WTC11 (cell line): Measurements from ENCODE around the gene RPS29. TPM values are rescaled to one million over a fixed set of nuclear protein-coding genes. Genes with fewer than 3 reads are reported as not detected.

Experiments
- ATAC-seq: fragments of 200-7000 bp; cut with Tn5 transposase; 2 replicates; pipeline ENCODE4 v1.10.0; 2021; ENCODE audit warnings: mild to moderate bottlenecking, moderate library complexity
- CTCF ChIA-PET: fragments of 300-600 bp; sonication (Branson Sonifier 250); formaldehyde crosslinking; loops from one replicate; lab custom pipeline; 2021; ENCODE audit warnings: antibody characterized with exemption; lab: Charles Lee
- POLR2A ChIA-PET: fragments of 350-600 bp; sonication (Branson Sonifier 250); formaldehyde crosslinking; loops from one replicate; lab custom pipeline; 2021; ENCODE audit warnings: antibody characterized with exemption; lab: Charles Lee
- DNase-seq: peaks from one replicate; pipeline ENCODE4 v3.0.0; 2021; ENCODE audit warnings: low spot score
- H3K27ac Mint-ChIP-seq: 2 replicates; pipeline ENCODE4 v1.8.0; 2021; ENCODE audit warnings: mixed read lengths
- H3K27me3 Mint-ChIP-seq: 2 replicates; pipeline ENCODE4 v1.8.0; 2021; ENCODE audit warnings: low read depth, mild to moderate bottlenecking, moderate library complexity, mixed read lengths
- H3K36me3 Mint-ChIP-seq: 2 replicates; pipeline ENCODE4 v1.8.0; 2021; ENCODE audit warnings: mixed read lengths
- H3K4me1 Mint-ChIP-seq: 2 replicates; pipeline ENCODE4 v1.8.0; 2022; ENCODE audit warnings: mixed read lengths
- H3K4me3 Mint-ChIP-seq: 2 replicates; pipeline ENCODE4 v1.8.0; 2021; ENCODE audit warnings: mild to moderate bottlenecking, moderate library complexity, mixed read lengths
- H3K9me3 Mint-ChIP-seq: 2 replicates; pipeline ENCODE4 v1.8.0; 2021; ENCODE audit warnings: mixed read lengths
- EMX1 ChIP-seq: fragments of 250-450 bp; sonication (Bioruptor Pico); IDR thresholded peaks from 2 replicates; pipeline ENCODE4 v1.8.0; 2021; ENCODE audit warnings: mild to moderate bottlenecking
- ETV6 ChIP-seq: sonication (generic); formaldehyde crosslinking; IDR thresholded peaks from 2 replicates; pipeline ENCODE4 v1.8.1; 2022; ENCODE audit warnings: mild to moderate bottlenecking, missing genetic modification reagents
- GTF2I ChIP-seq: fragments of 250-450 bp; sonication (Bioruptor Pico); conservative IDR thresholded peaks from 2 replicates; pipeline ENCODE4 v1.4.0; 2021; ENCODE audit warnings: mild to moderate bottlenecking
- HMGA2 ChIP-seq: fragments of 250-450 bp; sonication (Bioruptor Pico); IDR thresholded peaks from 2 replicates; pipeline ENCODE4 v1.4.0; 2021; ENCODE audit warnings: mild to moderate bottlenecking, moderate library complexity
- IRF2 ChIP-seq: sonication (generic); formaldehyde crosslinking; IDR thresholded peaks from 2 replicates; pipeline ENCODE4 v1.8.0; 2022; ENCODE audit warnings: low read depth, missing genetic modification reagents, borderline replicate concordance
- JAZF1 ChIP-seq: fragments of 250-450 bp; sonication (Bioruptor Pico); IDR thresholded peaks from 2 replicates; pipeline ENCODE4 v1.9.0; 2021; ENCODE audit warnings: moderate library complexity, mild to moderate bottlenecking, inconsistent platforms
- KAT7 ChIP-seq: sonication (generic); formaldehyde crosslinking; IDR thresholded peaks from 2 replicates; pipeline ENCODE4 v1.8.1; 2023; ENCODE audit warnings: missing genetic modification reagents, mild to moderate bottlenecking, borderline replicate concordance
- RORB ChIP-seq: fragments of 250-450 bp; sonication (Bioruptor Pico); IDR thresholded peaks from 2 replicates; pipeline ENCODE4 v1.9.0; 2021; ENCODE audit warnings: mild to moderate bottlenecking
- SMAD3 ChIP-seq: sonication (generic); formaldehyde crosslinking; IDR thresholded peaks from 2 replicates; pipeline ENCODE4 v1.8.0; 2022; ENCODE audit warnings: missing genetic modification reagents, mild to moderate bottlenecking, borderline replicate concordance
- ZBTB21 ChIP-seq: sonication (generic); formaldehyde crosslinking; IDR thresholded peaks from 2 replicates; pipeline ENCODE4 v1.8.1; 2023; ENCODE audit warnings: mild to moderate bottlenecking, missing genetic modification reagents, borderline replicate concordance
- ZNF138 ChIP-seq: sonication (generic); formaldehyde crosslinking; conservative IDR thresholded peaks from 2 replicates; pipeline ENCODE4 v1.8.1; 2022; ENCODE audit warnings: mild to moderate bottlenecking, moderate library complexity, missing genetic modification reagents
- ZNF396 ChIP-seq: fragments of 250-450 bp; sonication (Bioruptor Pico); IDR thresholded peaks from 2 replicates; pipeline ENCODE4 v1.8.0; 2021; ENCODE audit warnings: mild to moderate bottlenecking, moderate library complexity, borderline replicate concordance
- total RNA-seq: library from RNA; stranded (reverse); gene quantifications from 3 replicates; pipeline ENCODE4 v1.2.3, GENCODE V29; 2021
- TF ChIP-seq, protein P1 (sequence below): fragments of 250-450 bp; sonication (Bioruptor Pico); IDR thresholded peaks from 2 replicates; pipeline ENCODE4 v1.9.0; 2021; ENCODE audit warnings: mild to moderate bottlenecking, borderline replicate concordance
- TF ChIP-seq, protein P2 (sequence below): sonication (generic); formaldehyde crosslinking; conservative IDR thresholded peaks from 2 replicates; pipeline ENCODE4 v1.8.1; 2022; ENCODE audit warnings: mild to moderate bottlenecking, missing genetic modification reagents
- TF ChIP-seq, protein P3 (sequence below): sonication (generic); formaldehyde crosslinking; IDR thresholded peaks from 2 replicates; pipeline ENCODE4 v1.8.1; 2023; ENCODE audit warnings: mild to moderate bottlenecking, missing genetic modification reagents, borderline replicate concordance
- TF ChIP-seq, protein P4 (sequence below): fragments of 250-450 bp; sonication (Bioruptor Pico); IDR thresholded peaks from 2 replicates; pipeline ENCODE4 v1.8.0; 2021; ENCODE audit warnings: mild to moderate bottlenecking
- TF ChIP-seq, protein P5 (sequence below): sonication (generic); formaldehyde crosslinking; IDR thresholded peaks from 2 replicates; pipeline ENCODE4 v1.8.1; 2022; ENCODE audit warnings: mild to moderate bottlenecking, moderate library complexity, missing genetic modification reagents

Gene RPS29
- total RNA-seq, 1 experiment from 2014 or later, result 2,168 TPM

DNA sequence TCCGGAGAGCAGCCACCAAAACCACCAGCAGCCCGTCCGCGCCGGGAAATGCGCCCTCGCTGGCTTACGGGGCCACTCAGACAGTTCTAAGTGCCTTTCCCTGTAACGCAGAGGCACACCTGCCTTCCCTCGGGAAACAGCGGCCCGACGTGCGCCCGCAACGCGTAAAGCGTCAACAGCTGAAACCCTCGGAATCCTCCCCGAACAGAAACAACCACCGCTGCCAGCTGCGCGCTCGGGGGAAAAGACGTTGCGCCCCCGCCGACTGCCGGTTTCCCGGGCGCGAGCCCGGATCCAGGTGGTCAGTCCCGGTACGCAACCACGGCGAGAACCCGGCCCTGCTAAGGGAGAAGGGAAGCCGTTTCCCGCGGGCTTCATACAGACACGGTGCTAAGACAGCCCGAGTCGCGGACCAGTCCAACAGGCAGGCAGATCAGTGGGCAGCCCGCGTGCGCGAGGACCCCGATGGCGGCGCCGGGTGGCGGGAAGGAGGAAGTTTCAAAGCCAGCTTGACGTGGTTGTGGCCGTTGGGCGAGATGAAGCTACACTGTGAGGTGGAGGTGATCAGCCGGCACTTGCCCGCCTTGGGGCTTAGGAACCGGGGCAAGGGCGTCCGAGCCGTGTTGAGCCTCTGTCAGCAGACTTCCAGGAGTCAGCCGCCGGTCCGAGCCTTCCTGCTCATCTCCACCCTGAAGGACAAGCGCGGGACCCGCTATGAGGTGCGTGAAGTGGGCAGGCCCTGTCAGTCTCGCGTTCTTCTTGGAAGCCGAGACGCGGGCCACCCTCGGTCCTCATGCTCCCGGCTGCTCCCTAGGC is 12.5 kb upstream of the RPS29 start, which contains the start of gene LRR1 (continued):
- TF ChIP-seq, protein P1, sequence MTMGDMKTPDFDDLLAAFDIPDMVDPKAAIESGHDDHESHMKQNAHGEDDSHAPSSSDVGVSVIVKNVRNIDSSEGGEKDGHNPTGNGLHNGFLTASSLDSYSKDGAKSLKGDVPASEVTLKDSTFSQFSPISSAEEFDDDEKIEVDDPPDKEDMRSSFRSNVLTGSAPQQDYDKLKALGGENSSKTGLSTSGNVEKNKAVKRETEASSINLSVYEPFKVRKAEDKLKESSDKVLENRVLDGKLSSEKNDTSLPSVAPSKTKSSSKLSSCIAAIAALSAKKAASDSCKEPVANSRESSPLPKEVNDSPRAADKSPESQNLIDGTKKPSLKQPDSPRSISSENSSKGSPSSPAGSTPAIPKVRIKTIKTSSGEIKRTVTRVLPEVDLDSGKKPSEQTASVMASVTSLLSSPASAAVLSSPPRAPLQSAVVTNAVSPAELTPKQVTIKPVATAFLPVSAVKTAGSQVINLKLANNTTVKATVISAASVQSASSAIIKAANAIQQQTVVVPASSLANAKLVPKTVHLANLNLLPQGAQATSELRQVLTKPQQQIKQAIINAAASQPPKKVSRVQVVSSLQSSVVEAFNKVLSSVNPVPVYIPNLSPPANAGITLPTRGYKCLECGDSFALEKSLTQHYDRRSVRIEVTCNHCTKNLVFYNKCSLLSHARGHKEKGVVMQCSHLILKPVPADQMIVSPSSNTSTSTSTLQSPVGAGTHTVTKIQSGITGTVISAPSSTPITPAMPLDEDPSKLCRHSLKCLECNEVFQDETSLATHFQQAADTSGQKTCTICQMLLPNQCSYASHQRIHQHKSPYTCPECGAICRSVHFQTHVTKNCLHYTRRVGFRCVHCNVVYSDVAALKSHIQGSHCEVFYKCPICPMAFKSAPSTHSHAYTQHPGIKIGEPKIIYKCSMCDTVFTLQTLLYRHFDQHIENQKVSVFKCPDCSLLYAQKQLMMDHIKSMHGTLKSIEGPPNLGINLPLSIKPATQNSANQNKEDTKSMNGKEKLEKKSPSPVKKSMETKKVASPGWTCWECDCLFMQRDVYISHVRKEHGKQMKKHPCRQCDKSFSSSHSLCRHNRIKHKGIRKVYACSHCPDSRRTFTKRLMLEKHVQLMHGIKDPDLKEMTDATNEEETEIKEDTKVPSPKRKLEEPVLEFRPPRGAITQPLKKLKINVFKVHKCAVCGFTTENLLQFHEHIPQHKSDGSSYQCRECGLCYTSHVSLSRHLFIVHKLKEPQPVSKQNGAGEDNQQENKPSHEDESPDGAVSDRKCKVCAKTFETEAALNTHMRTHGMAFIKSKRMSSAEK (CRISPR knock-in tag), result no peak
- TF ChIP-seq ZNF138 (CRISPR knock-in tag) (no peak), KAT7 (CRISPR knock-in tag) (0 out of 2 replicates have a peak, but pooled peaks have one; percentile 21), SMAD3 (CRISPR knock-in tag) (peak; percentile 18), EMX1 (CRISPR knock-in tag) (no peak), GTF2I (CRISPR knock-in tag) (no peak), ZBTB21 (CRISPR knock-in tag) (no peak; the same call in 1 of the 2 replicates), JAZF1 (CRISPR knock-in tag) (no peak), ETV6 (CRISPR knock-in tag) (peak; percentile 76; the same call in 1 of the 2 replicates)
- TF ChIP-seq, protein P2, sequence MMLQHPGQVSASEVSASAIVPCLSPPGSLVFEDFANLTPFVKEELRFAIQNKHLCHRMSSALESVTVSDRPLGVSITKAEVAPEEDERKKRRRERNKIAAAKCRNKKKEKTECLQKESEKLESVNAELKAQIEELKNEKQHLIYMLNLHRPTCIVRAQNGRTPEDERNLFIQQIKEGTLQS (CRISPR knock-in tag), result no peak
- TF ChIP-seq, protein P3, sequence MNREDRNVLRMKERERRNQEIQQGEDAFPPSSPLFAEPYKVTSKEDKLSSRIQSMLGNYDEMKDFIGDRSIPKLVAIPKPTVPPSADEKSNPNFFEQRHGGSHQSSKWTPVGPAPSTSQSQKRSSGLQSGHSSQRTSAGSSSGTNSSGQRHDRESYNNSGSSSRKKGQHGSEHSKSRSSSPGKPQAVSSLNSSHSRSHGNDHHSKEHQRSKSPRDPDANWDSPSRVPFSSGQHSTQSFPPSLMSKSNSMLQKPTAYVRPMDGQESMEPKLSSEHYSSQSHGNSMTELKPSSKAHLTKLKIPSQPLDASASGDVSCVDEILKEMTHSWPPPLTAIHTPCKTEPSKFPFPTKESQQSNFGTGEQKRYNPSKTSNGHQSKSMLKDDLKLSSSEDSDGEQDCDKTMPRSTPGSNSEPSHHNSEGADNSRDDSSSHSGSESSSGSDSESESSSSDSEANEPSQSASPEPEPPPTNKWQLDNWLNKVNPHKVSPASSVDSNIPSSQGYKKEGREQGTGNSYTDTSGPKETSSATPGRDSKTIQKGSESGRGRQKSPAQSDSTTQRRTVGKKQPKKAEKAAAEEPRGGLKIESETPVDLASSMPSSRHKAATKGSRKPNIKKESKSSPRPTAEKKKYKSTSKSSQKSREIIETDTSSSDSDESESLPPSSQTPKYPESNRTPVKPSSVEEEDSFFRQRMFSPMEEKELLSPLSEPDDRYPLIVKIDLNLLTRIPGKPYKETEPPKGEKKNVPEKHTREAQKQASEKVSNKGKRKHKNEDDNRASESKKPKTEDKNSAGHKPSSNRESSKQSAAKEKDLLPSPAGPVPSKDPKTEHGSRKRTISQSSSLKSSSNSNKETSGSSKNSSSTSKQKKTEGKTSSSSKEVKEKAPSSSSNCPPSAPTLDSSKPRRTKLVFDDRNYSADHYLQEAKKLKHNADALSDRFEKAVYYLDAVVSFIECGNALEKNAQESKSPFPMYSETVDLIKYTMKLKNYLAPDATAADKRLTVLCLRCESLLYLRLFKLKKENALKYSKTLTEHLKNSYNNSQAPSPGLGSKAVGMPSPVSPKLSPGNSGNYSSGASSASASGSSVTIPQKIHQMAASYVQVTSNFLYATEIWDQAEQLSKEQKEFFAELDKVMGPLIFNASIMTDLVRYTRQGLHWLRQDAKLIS, result peak; percentile 86
- TF ChIP-seq, protein P4, sequence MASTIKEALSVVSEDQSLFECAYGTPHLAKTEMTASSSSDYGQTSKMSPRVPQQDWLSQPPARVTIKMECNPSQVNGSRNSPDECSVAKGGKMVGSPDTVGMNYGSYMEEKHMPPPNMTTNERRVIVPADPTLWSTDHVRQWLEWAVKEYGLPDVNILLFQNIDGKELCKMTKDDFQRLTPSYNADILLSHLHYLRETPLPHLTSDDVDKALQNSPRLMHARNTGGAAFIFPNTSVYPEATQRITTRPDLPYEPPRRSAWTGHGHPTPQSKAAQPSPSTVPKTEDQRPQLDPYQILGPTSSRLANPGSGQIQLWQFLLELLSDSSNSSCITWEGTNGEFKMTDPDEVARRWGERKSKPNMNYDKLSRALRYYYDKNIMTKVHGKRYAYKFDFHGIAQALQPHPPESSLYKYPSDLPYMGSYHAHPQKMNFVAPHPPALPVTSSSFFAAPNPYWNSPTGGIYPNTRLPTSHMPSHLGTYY, result no peak

DNA sequence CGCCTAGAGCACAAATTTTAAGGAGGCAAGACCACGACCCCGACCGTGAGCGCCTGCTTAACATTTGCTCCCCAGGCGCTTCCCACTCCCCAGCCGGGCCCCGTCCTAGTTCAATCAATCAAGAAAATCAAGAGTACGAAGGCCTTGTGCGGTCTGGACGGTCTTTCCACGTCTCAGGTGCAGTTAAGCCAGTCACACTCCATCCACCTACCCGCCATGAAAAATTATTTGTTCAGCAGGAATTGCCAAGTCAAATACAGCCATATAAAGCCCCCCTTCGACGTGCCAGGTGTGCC is 12.0 kb upstream of the RPS29 start:
- H3K27me3 Mint-ChIP-seq, result peaks cover 6% of the 10 kb centered on the region
- 0 out of 2 replicates have a peak, but pooled peaks cover 3% of the 10 kb centered on the region for H3K36me3 Mint-ChIP-seq
- H3K9me3 Mint-ChIP-seq, result no peaks in the 10 kb centered on the region
- H3K4me3 Mint-ChIP-seq, result peak overlapping the region; percentile 84
- ATAC-seq, result peak; percentile 2; the same call in 1 of the 2 replicates
- TF ChIP-seq RORB (CRISPR knock-in tag), result no peak
- TF ChIP-seq, protein P5, sequence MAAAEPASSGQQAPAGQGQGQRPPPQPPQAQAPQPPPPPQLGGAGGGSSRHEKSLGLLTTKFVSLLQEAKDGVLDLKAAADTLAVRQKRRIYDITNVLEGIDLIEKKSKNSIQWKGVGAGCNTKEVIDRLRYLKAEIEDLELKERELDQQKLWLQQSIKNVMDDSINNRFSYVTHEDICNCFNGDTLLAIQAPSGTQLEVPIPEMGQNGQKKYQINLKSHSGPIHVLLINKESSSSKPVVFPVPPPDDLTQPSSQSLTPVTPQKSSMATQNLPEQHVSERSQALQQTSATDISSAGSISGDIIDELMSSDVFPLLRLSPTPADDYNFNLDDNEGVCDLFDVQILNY, result no peak
- TF ChIP-seq IRF2 (CRISPR knock-in tag), result no peak
- TF ChIP-seq ZNF396, result no peak
- TF ChIP-seq HMGA2 (CRISPR knock-in tag), result no peak
- TF ChIP-seq KAT7 (CRISPR knock-in tag), result no peak
- TF ChIP-seq, all 79 proteins: peak for 0
- DNase-seq, result no peak
- CTCF ChIA-PET, result interaction anchor here (5.5 kb wide), 1 partner anchor 11 kb away, joined by 43 read pairs; the partner anchor contains the start of gene RPS29
- Mint-ChIP-seq H3K27ac (peak overlapping the region; percentile 94), H3K4me1 (peaks cover 10% of the 10 kb centered on the region)
- POLR2A ChIA-PET, result interaction anchor here (0.6 to 4.1 kb wide), 5 partner anchors 13 to 216 kb away, joined by 3 to 26 read pairs (median 7); partner anchors contain the start of genes DNAAF2, MGAT2, RPL36AL and RPS29
